K562 (cell line): Measurements from ENCODE around the gene NDUFAF4. TPM values are rescaled to one million over a fixed set of nuclear protein-coding genes. Genes with fewer than 3 reads are reported as not detected.
A peak's percentile ranks its signal among the peaks of the same experiment; 100 is the strongest.

Source experiments
- ELF1 ChIP-seq: fragments of 200-800 bp; sonication (Bioruptor generic); IDR thresholded peaks from 2 replicates; pipeline ENCODE4 v1.6.1; 2016; ENCODE audit warnings: missing genetic modification characterization, missing compliant biosample characterization
- GTF2F1 ChIP-seq: IDR thresholded peaks from 2 replicates; pipeline ENCODE4 v1.6.1; 2011; ENCODE audit warnings: low read depth, low read length, improper control_type of control experiment
- MAFK ChIP-seq: IDR thresholded peaks from 2 replicates; pipeline ENCODE4 v1.6.1; 2011; ENCODE audit warnings: low read length, improper control_type of control experiment
- MED1 ChIP-seq: sonication (generic); formaldehyde crosslinking; IDR thresholded peaks from 2 replicates; pipeline ENCODE4 v1.8.1; 2023; ENCODE audit warnings: missing genetic modification reagents, borderline replicate concordance
- NCOA2 ChIP-seq, 2 experiments: fragments of 450-650 bp; IDR thresholded peaks; 2 replicates each; pipeline ENCODE4 v1.6.1; 2018; ENCODE audit warnings: mild to moderate bottlenecking in 2 of 2, moderate library complexity in 1 of 2; ENCODE audit not compliant: partially characterized antibody in 2 of 2
- PRPF4 ChIP-seq: fragments of 200-400 bp; formaldehyde crosslinking; IDR thresholded peaks from one replicate; pipeline ENCODE4 v1.6.1; 2017; ENCODE audit warnings: low read length, low read depth, mild to moderate bottlenecking; ENCODE audit not compliant: insufficient read depth, poor library complexity, severe bottlenecking
- RAD21 ChIP-seq, 2 experiments: fragments of 250-450 bp in 1 of 2; fragments of 450-650 bp in 1 of 2; sonication (Bioruptor Pico) in 1 of 2; formaldehyde crosslinking in 1 of 2; IDR thresholded peaks in 1 of 2; conservative IDR thresholded peaks in 1 of 2; 2 replicates each; pipeline versions ENCODE4 v1.4.0 to v1.8.0; 2020 to 2022; ENCODE audit warnings: mild to moderate bottlenecking in 2 of 2, moderate library complexity in 1 of 2
- ZEB2 ChIP-seq: fragments of 450-650 bp; IDR thresholded peaks from 2 replicates; pipeline ENCODE4 v1.6.1; 2016
- ZNF324 ChIP-seq: fragments of 250-450 bp; sonication (Bioruptor Pico); IDR thresholded peaks from 2 replicates; pipeline ENCODE4 v1.4.0; 2020; ENCODE audit warnings: mild to moderate bottlenecking
- ZNF436 ChIP-seq: fragments of 250-450, 450-650 bp; sonication (Bioruptor Pico); formaldehyde crosslinking; IDR thresholded peaks from 2 replicates; pipeline ENCODE4 v1.7.0; 2020; ENCODE audit warnings: mild to moderate bottlenecking
- ZNF551 ChIP-seq: fragments of 250-450 bp; sonication (Bioruptor Pico); IDR thresholded peaks from 2 replicates; pipeline ENCODE4 v1.5.0; 2021; ENCODE audit warnings: mild to moderate bottlenecking, moderate library complexity
- ZNF76 ChIP-seq: fragments of 250-450 bp; sonication (Bioruptor Pico); IDR thresholded peaks from 2 replicates; pipeline ENCODE4 v1.4.0; 2020; ENCODE audit warnings: mild to moderate bottlenecking, moderate library complexity, borderline replicate concordance
- ZNF79 ChIP-seq: fragments of 250-450 bp; sonication (Bioruptor Pico); IDR thresholded peaks from 2 replicates; pipeline ENCODE4 v1.4.0; 2020; ENCODE audit warnings: low read depth, mild to moderate bottlenecking, moderate library complexity
- ZSCAN29 ChIP-seq: fragments of 450-650 bp; IDR thresholded peaks from 2 replicates; pipeline ENCODE4 v1.6.1; 2017
- polyA plus RNA-seq, 8 experiments: library from polyadenylated mRNA; depleted of rRNA in 4 of 8; stranded (reverse) in 5 of 8; unstranded in 3 of 8; fragments of >200 nt; fragmentation: Nextera tagmentation in 2 of 8; fragmentation: Illumina TruSeq in 1 of 8; extraction: Ambion mirVana in 2 of 8; extraction: Trizol in 1 of 8; gene quantifications; 2 replicates each; pipeline versions ENCODE4 v1.2.1 to v1.2.3, GENCODE V29; 2011 to 2014; ENCODE audit warnings: inconsistent platforms in 1 of 8, missing spikeins in 1 of 8
- total RNA-seq, 7 experiments: library from RNA; depleted of rRNA in 6 of 7; stranded (reverse); fragments of >200 nt in 6 of 7; fragmentation: Illumina TruSeq in 2 of 7; extraction: Trizol in 2 of 7; gene quantifications; 2 replicates each; pipeline versions ENCODE4 v1.2.1 to v1.2.3, GENCODE V29; 2011 to 2021; ENCODE audit warnings: low replicate concordance in 1 of 7
- TF ChIP-seq, protein P1 (sequence below): fragments of 250-450 bp; sonication (Bioruptor Pico); IDR thresholded peaks from 2 replicates; pipeline ENCODE4 v1.5.1; 2021; ENCODE audit warnings: mild to moderate bottlenecking
- TF ChIP-seq, protein P2 (sequence below), 2 experiments: fragments of 450-650 bp; IDR thresholded peaks; 2 replicates each; pipeline ENCODE4 v1.6.1; 2016
- TF ChIP-seq, protein P3 (sequence below), 2 experiments: IDR thresholded peaks; 2 replicates each; pipeline ENCODE4 v1.6.1; 2012; ENCODE audit warnings: improper control_type of control experiment in 2 of 2, low read depth in 2 of 2, low read length in 2 of 2, borderline replicate concordance in 1 of 2
- TF ChIP-seq, protein P4 (sequence below): sonication (generic); formaldehyde crosslinking; IDR thresholded peaks from 2 replicates; pipeline ENCODE4 v1.8.1; 2022; ENCODE audit warnings: missing genetic modification reagents
- TF ChIP-seq, protein P5 (sequence below): fragments of 250-450 bp; sonication (Bioruptor Pico); IDR thresholded peaks from 2 replicates; pipeline ENCODE4 v1.4.0; 2020; ENCODE audit warnings: mild to moderate bottlenecking, moderate library complexity

NDUFAF4 gene
- total and polyA plus RNA-seq, 9 of the 15 experiments (the other 6 are each of a cell fraction or from before 2014, with no cell fraction given): 45.0 to 418 (median 136) TPM

DNA sequence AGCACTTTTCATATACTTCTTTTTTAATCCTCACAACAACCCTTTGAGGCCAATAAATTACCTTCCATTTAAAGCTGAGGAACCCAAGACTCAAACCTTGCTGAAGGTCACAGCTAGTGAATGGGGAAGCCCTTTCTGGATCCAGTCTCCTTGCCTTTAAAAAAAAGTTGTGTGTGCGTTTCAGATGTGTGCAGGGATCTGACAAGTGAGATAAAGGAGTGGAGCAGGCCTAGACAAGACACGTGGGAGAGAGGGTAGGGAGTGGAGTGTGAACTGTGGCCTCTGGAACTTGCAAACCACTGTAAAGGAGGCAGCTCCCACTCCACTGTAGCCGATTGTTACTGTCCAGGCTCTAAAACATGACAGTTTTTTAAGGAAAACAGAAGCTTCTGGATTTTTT is 28.7 kb upstream of the NDUFAF4 start (continued):
- TF ChIP-seq NCOA2 (IDR thresholded peaks at IDR 0.05; ENCODE audit: partially characterized antibody in 2 of 2) (no peak), RAD21 (CRISPR knock-in tag; conservative IDR thresholded peaks at IDR 0.05 in 1 of 2, IDR thresholded peaks at IDR 0.05 in 1 of 2) (0 out of 4 replicates have a peak, but pooled peaks of 1 of the 2 experiments have one; percentile 23), ZNF324 (CRISPR knock-in tag) (no peak), MAFK (no peak), ZEB2 (no peak), PRPF4 (no peak), ELF1 (no peak), ZNF436 (no peak), ZSCAN29 (no peak), ZNF551 (CRISPR knock-in tag) (no peak), MED1 (CRISPR knock-in tag) (no peak), ZNF76 (CRISPR knock-in tag) (no peak), GTF2F1 (no peak), ZNF79 (CRISPR knock-in tag) (no peak)
- TF ChIP-seq, protein P1, sequence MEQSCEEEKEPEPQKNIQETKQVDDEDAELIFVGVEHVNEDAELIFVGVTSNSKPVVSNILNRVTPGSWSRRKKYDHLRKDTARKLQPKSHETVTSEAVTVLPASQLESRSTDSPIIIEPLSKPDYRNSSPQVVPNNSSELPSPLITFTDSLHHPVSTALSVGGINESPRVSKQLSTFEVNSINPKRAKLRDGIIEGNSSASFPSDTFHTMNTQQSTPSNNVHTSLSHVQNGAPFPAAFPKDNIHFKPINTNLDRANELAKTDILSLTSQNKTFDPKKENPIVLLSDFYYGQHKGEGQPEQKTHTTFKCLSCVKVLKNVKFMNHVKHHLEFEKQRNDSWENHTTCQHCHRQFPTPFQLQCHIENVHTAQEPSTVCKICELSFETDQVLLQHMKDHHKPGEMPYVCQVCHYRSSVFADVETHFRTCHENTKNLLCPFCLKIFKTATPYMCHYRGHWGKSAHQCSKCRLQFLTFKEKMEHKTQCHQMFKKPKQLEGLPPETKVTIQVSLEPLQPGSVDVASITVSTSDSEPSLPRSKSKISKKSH (CRISPR knock-in tag): no peak
- TF ChIP-seq, protein P2, sequence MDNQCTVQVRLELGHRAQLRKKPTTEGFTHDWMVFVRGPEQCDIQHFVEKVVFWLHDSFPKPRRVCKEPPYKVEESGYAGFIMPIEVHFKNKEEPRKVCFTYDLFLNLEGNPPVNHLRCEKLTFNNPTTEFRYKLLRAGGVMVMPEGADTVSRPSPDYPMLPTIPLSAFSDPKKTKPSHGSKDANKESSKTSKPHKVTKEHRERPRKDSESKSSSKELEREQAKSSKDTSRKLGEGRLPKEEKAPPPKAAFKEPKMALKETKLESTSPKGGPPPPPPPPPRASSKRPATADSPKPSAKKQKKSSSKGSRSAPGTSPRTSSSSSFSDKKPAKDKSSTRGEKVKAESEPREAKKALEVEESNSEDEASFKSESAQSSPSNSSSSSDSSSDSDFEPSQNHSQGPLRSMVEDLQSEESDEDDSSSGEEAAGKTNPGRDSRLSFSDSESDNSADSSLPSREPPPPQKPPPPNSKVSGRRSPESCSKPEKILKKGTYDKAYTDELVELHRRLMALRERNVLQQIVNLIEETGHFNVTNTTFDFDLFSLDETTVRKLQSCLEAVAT (IDR thresholded peaks at IDR 0.05): no peak
- TF ChIP-seq, protein P3, sequence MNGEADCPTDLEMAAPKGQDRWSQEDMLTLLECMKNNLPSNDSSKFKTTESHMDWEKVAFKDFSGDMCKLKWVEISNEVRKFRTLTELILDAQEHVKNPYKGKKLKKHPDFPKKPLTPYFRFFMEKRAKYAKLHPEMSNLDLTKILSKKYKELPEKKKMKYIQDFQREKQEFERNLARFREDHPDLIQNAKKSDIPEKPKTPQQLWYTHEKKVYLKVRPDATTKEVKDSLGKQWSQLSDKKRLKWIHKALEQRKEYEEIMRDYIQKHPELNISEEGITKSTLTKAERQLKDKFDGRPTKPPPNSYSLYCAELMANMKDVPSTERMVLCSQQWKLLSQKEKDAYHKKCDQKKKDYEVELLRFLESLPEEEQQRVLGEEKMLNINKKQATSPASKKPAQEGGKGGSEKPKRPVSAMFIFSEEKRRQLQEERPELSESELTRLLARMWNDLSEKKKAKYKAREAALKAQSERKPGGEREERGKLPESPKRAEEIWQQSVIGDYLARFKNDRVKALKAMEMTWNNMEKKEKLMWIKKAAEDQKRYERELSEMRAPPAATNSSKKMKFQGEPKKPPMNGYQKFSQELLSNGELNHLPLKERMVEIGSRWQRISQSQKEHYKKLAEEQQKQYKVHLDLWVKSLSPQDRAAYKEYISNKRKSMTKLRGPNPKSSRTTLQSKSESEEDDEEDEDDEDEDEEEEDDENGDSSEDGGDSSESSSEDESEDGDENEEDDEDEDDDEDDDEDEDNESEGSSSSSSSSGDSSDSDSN (IDR thresholded peaks at IDR 0.05; ENCODE audit: borderline replicate concordance in 1 of 2, low read depth in 2 of 2, low read length in 2 of 2): no peak
- TF ChIP-seq, protein P4, sequence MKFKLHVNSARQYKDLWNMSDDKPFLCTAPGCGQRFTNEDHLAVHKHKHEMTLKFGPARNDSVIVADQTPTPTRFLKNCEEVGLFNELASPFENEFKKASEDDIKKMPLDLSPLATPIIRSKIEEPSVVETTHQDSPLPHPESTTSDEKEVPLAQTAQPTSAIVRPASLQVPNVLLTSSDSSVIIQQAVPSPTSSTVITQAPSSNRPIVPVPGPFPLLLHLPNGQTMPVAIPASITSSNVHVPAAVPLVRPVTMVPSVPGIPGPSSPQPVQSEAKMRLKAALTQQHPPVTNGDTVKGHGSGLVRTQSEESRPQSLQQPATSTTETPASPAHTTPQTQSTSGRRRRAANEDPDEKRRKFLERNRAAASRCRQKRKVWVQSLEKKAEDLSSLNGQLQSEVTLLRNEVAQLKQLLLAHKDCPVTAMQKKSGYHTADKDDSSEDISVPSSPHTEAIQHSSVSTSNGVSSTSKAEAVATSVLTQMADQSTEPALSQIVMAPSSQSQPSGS (CRISPR knock-in tag): no peak
- TF ChIP-seq, protein P5, sequence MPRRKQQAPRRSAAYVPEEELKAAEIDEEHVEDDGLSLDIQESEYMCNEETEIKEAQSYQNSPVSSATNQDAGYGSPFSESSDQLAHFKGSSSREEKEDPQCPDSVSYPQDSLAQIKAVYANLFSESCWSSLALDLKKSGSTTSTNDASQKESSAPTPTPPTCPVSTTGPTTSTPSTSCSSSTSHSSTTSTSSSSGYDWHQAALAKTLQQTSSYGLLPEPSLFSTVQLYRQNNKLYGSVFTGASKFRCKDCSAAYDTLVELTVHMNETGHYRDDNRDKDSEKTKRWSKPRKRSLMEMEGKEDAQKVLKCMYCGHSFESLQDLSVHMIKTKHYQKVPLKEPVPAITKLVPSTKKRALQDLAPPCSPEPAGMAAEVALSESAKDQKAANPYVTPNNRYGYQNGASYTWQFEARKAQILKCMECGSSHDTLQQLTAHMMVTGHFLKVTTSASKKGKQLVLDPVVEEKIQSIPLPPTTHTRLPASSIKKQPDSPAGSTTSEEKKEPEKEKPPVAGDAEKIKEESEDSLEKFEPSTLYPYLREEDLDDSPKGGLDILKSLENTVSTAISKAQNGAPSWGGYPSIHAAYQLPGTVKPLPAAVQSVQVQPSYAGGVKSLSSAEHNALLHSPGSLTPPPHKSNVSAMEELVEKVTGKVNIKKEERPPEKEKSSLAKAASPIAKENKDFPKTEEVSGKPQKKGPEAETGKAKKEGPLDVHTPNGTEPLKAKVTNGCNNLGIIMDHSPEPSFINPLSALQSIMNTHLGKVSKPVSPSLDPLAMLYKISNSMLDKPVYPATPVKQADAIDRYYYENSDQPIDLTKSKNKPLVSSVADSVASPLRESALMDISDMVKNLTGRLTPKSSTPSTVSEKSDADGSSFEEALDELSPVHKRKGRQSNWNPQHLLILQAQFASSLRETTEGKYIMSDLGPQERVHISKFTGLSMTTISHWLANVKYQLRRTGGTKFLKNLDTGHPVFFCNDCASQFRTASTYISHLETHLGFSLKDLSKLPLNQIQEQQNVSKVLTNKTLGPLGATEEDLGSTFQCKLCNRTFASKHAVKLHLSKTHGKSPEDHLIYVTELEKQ: no peak
